Panc1 (cell line): Measurements from ENCODE around the gene NFATC2. TPM values are rescaled to one million over a fixed set of nuclear protein-coding genes. Genes with fewer than 3 reads are reported as not detected.

ENCODE experiments used
- ATAC-seq: fragments of 200-7000 bp; cut with Tn5 transposase; 2 replicates; pipeline ENCODE4 v1.9.1; 2020; ENCODE audit warnings: mild to moderate bottlenecking, moderate library complexity
- BruUV-seq: library from RNA; stranded (reverse); fragments of 400-500 nt; replicated peaks from 2 replicates; lab custom pipeline; 2021; lab: Mats Ljungman, UMichigan
- CTCF ChIA-PET: fragments of 300-600 bp; sonication (Branson Sonifier 250); formaldehyde crosslinking; loops from one replicate; lab custom pipeline; 2022; ENCODE audit warnings: antibody characterized with exemption; lab: Charles Lee
- POLR2A ChIA-PET: fragments of 300-600 bp; sonication (Branson Sonifier 250); formaldehyde crosslinking; loops from one replicate; lab custom pipeline; 2022; ENCODE audit warnings: antibody characterized with exemption; lab: Charles Lee
- DNase-seq: peaks from one replicate; pipeline ENCODE4 v3.0.0-alpha.2; 2010; ENCODE audit warnings: low read depth, low spot score
- H3K27ac ChIP-seq: 2 replicates; pipeline ENCODE4 v1.5.1; 2011; ENCODE audit warnings: mild to moderate bottlenecking, low read length, inconsistent platforms
- H3K27me3 ChIP-seq: fragments of 200-500 bp; sonication (Bioruptor generic); 2 replicates; pipeline ENCODE4 v1.6.0; 2014; ENCODE audit warnings: low read length, inconsistent platforms; ENCODE audit not compliant: control insufficient read depth, insufficient read depth
- H3K36me3 ChIP-seq: fragments of 200-500 bp; sonication (Bioruptor generic); 2 replicates; pipeline ENCODE4 v1.5.1; 2014; ENCODE audit warnings: inconsistent platforms, mild to moderate bottlenecking, low read length, moderate library complexity; ENCODE audit not compliant: control insufficient read depth, insufficient read depth
- H3K4me1 ChIP-seq: 2 replicates; pipeline ENCODE4 v1.5.1; 2011; ENCODE audit warnings: inconsistent platforms, mild to moderate bottlenecking, low read length, moderate library complexity; ENCODE audit not compliant: control insufficient read depth, insufficient read depth
- H3K4me3 ChIP-seq, 2 experiments: 2 replicates each; pipeline ENCODE4 v1.5.1; 2011 to 2012; ENCODE audit warnings: low read depth in 2 of 2, low read length in 2 of 2, mild to moderate bottlenecking in 2 of 2, inconsistent platforms in 1 of 2, moderate library complexity in 1 of 2
- H3K9me3 ChIP-seq: fragments of 200-500 bp; sonication (Bioruptor generic); 2 replicates; pipeline ENCODE4 v1.5.1; 2014; ENCODE audit warnings: low read depth, mild to moderate bottlenecking, inconsistent platforms, low read length, moderate library complexity; ENCODE audit not compliant: control insufficient read depth, insufficient read depth
- CTCF ChIP-seq: fragments of 450-650 bp; IDR thresholded peaks from 2 replicates; pipeline ENCODE4 v1.5.1; 2017; ENCODE audit warnings: mild to moderate bottlenecking
- POLR2AphosphoS5 ChIP-seq: IDR thresholded peaks from 2 replicates; pipeline ENCODE4 v1.6.1; 2012; ENCODE audit warnings: mild to moderate bottlenecking, low read depth, low read length, moderate library complexity
- REST ChIP-seq, 2 experiments: IDR thresholded peaks; 2 replicates each; pipeline ENCODE4 v1.6.1; 2011 to 2012; ENCODE audit warnings: low read depth in 2 of 2, control low read depth in 1 of 2, low read length in 1 of 2, mild to moderate bottlenecking in 1 of 2, moderate library complexity in 1 of 2; ENCODE audit not compliant: insufficient read depth in 1 of 2
- SIN3A ChIP-seq: IDR thresholded peaks from 2 replicates; pipeline ENCODE4 v1.6.1; 2012; ENCODE audit warnings: low read depth, mild to moderate bottlenecking, low read length, moderate library complexity, borderline replicate concordance; ENCODE audit not compliant: insufficient read depth
- TCF7L2 ChIP-seq: IDR thresholded peaks from 2 replicates; pipeline ENCODE4 v1.6.1; 2011; ENCODE audit warnings: mild to moderate bottlenecking, low read depth, low read length, inconsistent platforms
- in situ Hi-C: cut with HindIII; loops from 2 replicates; pipeline ENCODE4 v1.10.0; 2016; ENCODE audit warnings: low sequenced_read_pairs, low pct_unique_long_range_greater_than_20kb
- intact Hi-C: fragments of 100-400 bp; cut with micrococcal nuclease; formaldehyde crosslinking; loops from one replicate; pipeline ENCODE4 v1.10.0; 2022; ENCODE audit not compliant: unreplicated experiment
- total RNA-seq: library from RNA; stranded (reverse); gene quantifications from one replicate; pipeline ENCODE4 v1.2.1, GENCODE V29; 2021; ENCODE audit not compliant: unreplicated experiment

NFATC2 gene
- total RNA-seq, 1 experiment from 2014 or later = 10.6 TPM

- in situ Hi-C loops = no loop called here
- H3K36me3 ChIP-seq = no peaks in the 10 kb centered on the region
- H3K27me3 ChIP-seq = no peaks in the 10 kb centered on the region
- peaks cover 41% of the 10 kb centered on the region for H3K4me1 ChIP-seq
- CTCF ChIA-PET = no interaction called here
- DNase-seq = no peak
- no peaks in the 10 kb centered on the region for H3K9me3 ChIP-seq
- H3K4me3 ChIP-seq = no peak overlapping the region
- intact Hi-C loops = loop anchor here (10.0 kb wide), 1 partner anchor 113 kb away; no protein-coding TSS in a partner anchor
- BruUV-seq = no TSS peak
- POLR2A ChIA-PET = no interaction called here
- ATAC-seq = no peak
- TF ChIP-seq SIN3A = no peak
- no peak for TF ChIP-seq REST (IDR thresholded peaks at IDR 0.05; ENCODE audit: insufficient read depth in 1 of 2, low read depth in 2 of 2, low read length in 1 of 2)
- TF ChIP-seq TCF7L2 = no peak
- no peak for TF ChIP-seq POLR2AphosphoS5
- no peak for TF ChIP-seq CTCF
- no peak overlapping the region for H3K27ac ChIP-seq
Observed at GRCh38 chr20:51567622-51568021, 25.1 kb upstream of the NFATC2 start.

- CTCF ChIA-PET = no interaction called here
- no peak for ATAC-seq
Observed at GRCh38 chr20:51566594-51566993, 24.1 kb upstream of the NFATC2 start.

More at GRCh38 chr20:51566594-51566993, 24.1 kb upstream of the NFATC2 start:
- H3K4me3 ChIP-seq = no peak overlapping the region
- no peak for DNase-seq
- no peak for TF ChIP-seq SIN3A
- TF ChIP-seq POLR2AphosphoS5 = no peak
- no peak for TF ChIP-seq CTCF
- no peak for TF ChIP-seq TCF7L2
- TF ChIP-seq REST (IDR thresholded peaks at IDR 0.05; ENCODE audit: insufficient read depth in 1 of 2, low read depth in 2 of 2, low read length in 1 of 2) = no peak
- in situ Hi-C loops (no loop called here), intact Hi-C loops (loop anchor here (10.0 kb wide), 1 partner anchor 112 kb away; no protein-coding TSS in a partner anchor)
- BruUV-seq = no TSS peak
- peaks cover 41% of the 10 kb centered on the region for H3K4me1 ChIP-seq
- no peaks in the 10 kb centered on the region for H3K27me3 ChIP-seq
- POLR2A ChIA-PET = no interaction called here
- no peaks in the 10 kb centered on the region for H3K36me3 ChIP-seq
- H3K27ac ChIP-seq = no peak overlapping the region; the same call in 1 of the 2 replicates
- H3K9me3 ChIP-seq = no peaks in the 10 kb centered on the region
